Tibial nerve (tissue), 4 donors: ENCODE data around the gene CIB4.

Experiments used
- CTCF ChIP-seq, 5 experiments: fragments of 200-600 bp in 3 of 5; fragments of 450-650 bp in 2 of 5; sonication (generic) in 3 of 5; IDR thresholded peaks; one replicate each; pipeline ENCODE4 v1.5.1; 2016 to 2019; ENCODE audit warnings: antibody characterized with exemption in 5 of 5, mild to moderate bottlenecking in 3 of 5, moderate library complexity in 2 of 5
- EP300 ChIP-seq, 2 donors: sonication (generic); formaldehyde crosslinking; IDR thresholded peaks; one replicate each; pipeline ENCODE4 v1.6.1; 2017; ENCODE audit warnings: antibody characterized with exemption in 2 of 2, mild to moderate bottlenecking in 1 of 2
- POLR2A ChIP-seq, 2 donors: fragments of 450-650 bp; IDR thresholded peaks; one replicate each; pipeline ENCODE4 v1.6.1; 2017; ENCODE audit warnings: antibody characterized with exemption in 2 of 2, mild to moderate bottlenecking in 2 of 2, moderate library complexity in 2 of 2

- TF ChIP-seq POLR2A (IDR thresholded peaks at IDR 0.05) (no peak), EP300 (IDR thresholded peaks at IDR 0.05) (no peak), CTCF (IDR thresholded peaks at IDR 0.05) (no peak)
Observed at GRCh38 chr2:26668041-26668440, 26.9 kb upstream of the CIB4 start.
